Neural cell (in vitro differentiated cells): ENCODE measurements around the gene TSPAN18. TPM values are rescaled to one million over a fixed set of nuclear protein-coding genes. Genes with fewer than 3 reads are reported as not detected.

Source experiments
- H2AFZ ChIP-seq: fragments of 200-600, 300-800 bp; sonication (generic), shearing (Covaris generic); 2 replicates; pipeline ENCODE4 v1.6.0; 2014; ENCODE audit warnings: low read depth, mild to moderate bottlenecking, antibody characterized with exemption, low read length, moderate library complexity
- H3F3A ChIP-seq: fragments of 200-600 bp; shearing (Covaris generic); 2 replicates; pipeline ENCODE4 v1.6.1; 2016; ENCODE audit warnings: mild to moderate bottlenecking, moderate library complexity, mixed read lengths, antibody characterized with exemption, low read length; ENCODE audit not compliant: insufficient read depth, poor library complexity, severe bottlenecking
- H3K27ac ChIP-seq: fragments of 200-600, 300-800 bp; sonication (generic), shearing (Covaris generic); 2 replicates; pipeline ENCODE4 v1.5.1; 2014; ENCODE audit warnings: mild to moderate bottlenecking, low read length, moderate library complexity
- H3K27me3 ChIP-seq: fragments of 300-800, 200-600 bp; sonication (generic), shearing (Covaris generic); 2 replicates; pipeline ENCODE4 v1.6.0; 2014; ENCODE audit warnings: mild to moderate bottlenecking, low read depth, low read length, moderate library complexity; ENCODE audit not compliant: insufficient read depth
- H3K36me3 ChIP-seq: fragments of 300-800, 200-600 bp; sonication (generic), shearing (Covaris generic); 2 replicates; pipeline ENCODE4 v1.5.1; 2014; ENCODE audit warnings: mild to moderate bottlenecking, antibody characterized with exemption, low read length, moderate library complexity; ENCODE audit not compliant: insufficient read depth
- H3K4me2 ChIP-seq: fragments of 300-800, 200-600 bp; sonication (generic), shearing (Covaris generic); 2 replicates; pipeline ENCODE4 v1.6.0; 2014; ENCODE audit warnings: mild to moderate bottlenecking, low read length
- H3K4me3 ChIP-seq: fragments of 300-800, 200-600 bp; sonication (generic), shearing (Covaris generic); 2 replicates; pipeline ENCODE4 v1.5.1; 2014; ENCODE audit warnings: mild to moderate bottlenecking, low read length, moderate library complexity
- H3K79me2 ChIP-seq: fragments of 200-600 bp; shearing (Covaris generic); replicated peaks from 2 replicates; pipeline ENCODE4 v1.6.0; 2014; ENCODE audit warnings: mild to moderate bottlenecking, low read length, moderate library complexity; ENCODE audit not compliant: insufficient read depth
- H3K9ac ChIP-seq: fragments of 300-800, 200-600 bp; sonication (generic), shearing (Covaris generic); 2 replicates; pipeline ENCODE4 v1.6.1; 2016; ENCODE audit warnings: mild to moderate bottlenecking, low read length, mixed read lengths
- H3K9me2 ChIP-seq: fragments of 200-600 bp; shearing (Covaris generic); 2 replicates; pipeline ENCODE4 v1.6.1; 2016; ENCODE audit warnings: mild to moderate bottlenecking, low read length, mixed read lengths; ENCODE audit not compliant: insufficient read depth
- H3K9me3 ChIP-seq: fragments of 200-600, 300-800 bp; sonication (generic), shearing (Covaris generic); 2 replicates; pipeline ENCODE4 v1.6.1; 2016; ENCODE audit warnings: mild to moderate bottlenecking, mixed run types, low read length, moderate library complexity, mixed read lengths
- H4K20me1 ChIP-seq: fragments of 200-600 bp; shearing (Covaris generic); 2 replicates; pipeline ENCODE4 v1.6.1; 2016; ENCODE audit warnings: mild to moderate bottlenecking, mixed run types; ENCODE audit not compliant: insufficient read depth
- CTCF ChIP-seq: fragments of 450-650 bp; IDR thresholded peaks from 2 replicates; pipeline ENCODE4 v1.5.1; 2014; ENCODE audit warnings: antibody characterized with exemption, mild to moderate bottlenecking, moderate library complexity; ENCODE audit not compliant: poor library complexity, severe bottlenecking
- EP300 ChIP-seq: fragments of 450-650 bp; conservative IDR thresholded peaks from 2 replicates; pipeline ENCODE4 v1.6.1; 2014; ENCODE audit warnings: antibody characterized with exemption, mild to moderate bottlenecking, moderate library complexity; ENCODE audit not compliant: poor library complexity, severe bottlenecking
- EZH2 ChIP-seq: fragments of 200-600, 300-800 bp; shearing (Covaris generic), sonication (generic); IDR thresholded peaks from 2 replicates; pipeline ENCODE4 v1.6.1; 2014; ENCODE audit warnings: antibody characterized with exemption, low read length, borderline replicate concordance, mild to moderate bottlenecking; ENCODE audit not compliant: insufficient read depth, poor library complexity, severe bottlenecking
- MXI1 ChIP-seq: fragments of 450-650 bp; conservative IDR thresholded peaks from 2 replicates; pipeline ENCODE4 v1.6.1; 2014; ENCODE audit warnings: antibody characterized with exemption, mild to moderate bottlenecking; ENCODE audit not compliant: poor library complexity, severe bottlenecking
- POLR2AphosphoS5 ChIP-seq: IDR thresholded peaks from 2 replicates; pipeline ENCODE4 v1.6.1; 2012
- RAD21 ChIP-seq: fragments of 450-650 bp; conservative IDR thresholded peaks from 2 replicates; pipeline ENCODE4 v1.6.1; 2014; ENCODE audit warnings: antibody characterized with exemption, mild to moderate bottlenecking, moderate library complexity
- REST ChIP-seq: IDR thresholded peaks from 2 replicates; pipeline ENCODE4 v1.6.1; 2012; ENCODE audit warnings: borderline replicate concordance
- SMC3 ChIP-seq: fragments of 450-650 bp; conservative IDR thresholded peaks from 2 replicates; pipeline ENCODE4 v1.6.1; 2014; ENCODE audit warnings: antibody characterized with exemption, mild to moderate bottlenecking, moderate library complexity; ENCODE audit not compliant: poor library complexity
- TAF1 ChIP-seq: IDR thresholded peaks from 2 replicates; pipeline ENCODE4 v1.6.1; 2012; ENCODE audit warnings: low read depth
- polyA plus RNA-seq: library from polyadenylated mRNA; depleted of rRNA; stranded (reverse); fragments of >200 nt; gene quantifications from 2 replicates; pipeline ENCODE4 v1.2.3, GENCODE V29; 2014

TSPAN18 gene
- polyA plus RNA-seq, 1 donor from 2014 or later: 8.4 TPM

GRCh38 chr11:44785856-44786607 is 59.3 kb downstream of the TSPAN18 start:
- Histone ChIP-seq H3K9ac (no peak overlapping the region), H3K36me3 (no peaks in the 10 kb centered on the region), H3K4me2 (no peak overlapping the region), H3K27ac (no peak overlapping the region), H3K4me3 (no peak overlapping the region), H3K9me3 (no peaks in the 10 kb centered on the region), H2AFZ (no peak overlapping the region), H3F3A (no peaks in the 10 kb centered on the region), H4K20me1 (no peaks in the 10 kb centered on the region), H3K9me2 (no peaks in the 10 kb centered on the region), H3K27me3 (no peaks in the 10 kb centered on the region), H3K79me2 (peaks cover 24% of the 10 kb centered on the region)
- TF ChIP-seq REST: no peak
- no peak for TF ChIP-seq EZH2

- Histone ChIP-seq H3K9me2 (no peaks in the 10 kb centered on the region), H3K36me3 (no peaks in the 10 kb centered on the region), H3K27ac (peak overlapping the region; percentile 99), H3K27me3 (no peaks in the 10 kb centered on the region), H3K4me3 (no peak overlapping the region), H3K79me2 (peaks cover 32% of the 10 kb centered on the region), H4K20me1 (no peaks in the 10 kb centered on the region), H3K9ac (no peak overlapping the region), H3K4me2 (no peak overlapping the region), H3F3A (no peaks in the 10 kb centered on the region), H2AFZ (no peak overlapping the region), H3K9me3 (no peaks in the 10 kb centered on the region)
- TF ChIP-seq REST: no peak
- TF ChIP-seq TAF1: no peak
- no peak for TF ChIP-seq RAD21
- no peak for TF ChIP-seq EZH2
- TF ChIP-seq MXI1: no peak
- TF ChIP-seq POLR2AphosphoS5: no peak
- no peak for TF ChIP-seq EP300
- no peak for TF ChIP-seq SMC3
- TF ChIP-seq CTCF: no peak
Observed at GRCh38 chr11:44787070-44787469, 60.3 kb downstream of the TSPAN18 start.
